IgD-negative memory B cell (primary cell): ENCODE data around the gene TLE1. TPM values are rescaled to one million over a fixed set of nuclear protein-coding genes. Genes with fewer than 3 reads are reported as not detected.
A peak's percentile ranks its signal among the peaks of the same experiment; 100 is the strongest.

Experiments
- H3K27ac Mint-ChIP-seq, 3 donors: one replicate each; pipeline ENCODE4 v1.8.0; 2020 to 2022; ENCODE audit warnings: mild to moderate bottlenecking in 3 of 3, mixed read lengths in 3 of 3, moderate library complexity in 1 of 3
- H3K27me3 Mint-ChIP-seq: one replicate; pipeline ENCODE4 v1.8.0; 2021; ENCODE audit warnings: mixed read lengths
- H3K36me3 Mint-ChIP-seq: one replicate; pipeline ENCODE4 v1.8.0; 2020; ENCODE audit warnings: mild to moderate bottlenecking, mixed read lengths
- H3K4me1 Mint-ChIP-seq, 3 donors: one replicate each; pipeline ENCODE4 v1.8.0; 2020 to 2022; ENCODE audit warnings: mixed read lengths in 3 of 3, mild to moderate bottlenecking in 1 of 3
- H3K4me3 Mint-ChIP-seq, 4 donors: one replicate each; pipeline ENCODE4 v1.8.0; 2020 to 2022; ENCODE audit warnings: mild to moderate bottlenecking in 4 of 4, mixed read lengths in 4 of 4, moderate library complexity in 3 of 4
- H3K9me3 Mint-ChIP-seq, 3 donors: one replicate each; pipeline ENCODE4 v1.8.0; 2020 to 2021; ENCODE audit warnings: mixed read lengths in 3 of 3, mild to moderate bottlenecking in 1 of 3
- polyA plus RNA-seq: library from polyadenylated mRNA; unstranded; fragments of 300-500 nt; fragmentation: Illumina TruSeq; gene quantifications from one replicate; pipeline ENCODE4 v1.2.3, GENCODE V29; 2021

TLE1 gene
- polyA plus RNA-seq, 1 donor from 2014 or later = 115 TPM

GRCh38 chr9:81680006-81680405 lies 9.3 kb downstream of the TLE1 start:
- Mint-ChIP-seq H3K27ac (no peak overlapping the region), H3K36me3 (peaks cover 12% of the 10 kb centered on the region), H3K27me3 (no peaks in the 10 kb centered on the region), H3K4me3 (no peak overlapping the region), H3K9me3 (no peaks in the 10 kb centered on the region), H3K4me1 (peaks cover 13 to 26% (median 20%) of the 10 kb centered on the region in 3 donors)

- no peaks in the 10 kb centered on the region for H3K9me3 Mint-ChIP-seq
- H3K4me1 Mint-ChIP-seq = peaks cover 17 to 37% (median 30%) of the 10 kb centered on the region in 3 donors
- H3K4me3 Mint-ChIP-seq = no peak overlapping the region
- no peaks in the 10 kb centered on the region for H3K27me3 Mint-ChIP-seq
- no peak overlapping the region for H3K27ac Mint-ChIP-seq
- peaks cover 12% of the 10 kb centered on the region for H3K36me3 Mint-ChIP-seq
Observed at GRCh38 chr9:81678088-81678487, 11.3 kb downstream of the TLE1 start.

- peaks cover 28 to 37% (median 37%) of the 10 kb centered on the region in 3 donors for H3K4me1 Mint-ChIP-seq
- no peaks in the 10 kb centered on the region for H3K27me3 Mint-ChIP-seq
- H3K27ac Mint-ChIP-seq = no peak overlapping the region
- no peaks in the 10 kb centered on the region for H3K9me3 Mint-ChIP-seq
- peak overlapping the region in 1 of 4 donors; percentile 0 for H3K4me3 Mint-ChIP-seq
- peaks cover 18% of the 10 kb centered on the region for H3K36me3 Mint-ChIP-seq
Observed at GRCh38 chr9:81676395-81676794, 13.0 kb downstream of the TLE1 start.

GRCh38 chr9:81673310-81673709 lies 16.0 kb downstream of the TLE1 start:
- Mint-ChIP-seq H3K27me3 (no peaks in the 10 kb centered on the region), H3K36me3 (peaks cover 19% of the 10 kb centered on the region), H3K9me3 (no peaks in the 10 kb centered on the region), H3K4me3 (no peak overlapping the region), H3K27ac (no peak overlapping the region), H3K4me1 (peaks cover 44 to 48% (median 47%) of the 10 kb centered on the region in 3 donors)

GRCh38 chr9:81671880-81672280 lies 17.5 kb downstream of the TLE1 start:
- Mint-ChIP-seq H3K27me3 (no peaks in the 10 kb centered on the region), H3K4me1 (peaks cover 49 to 59% (median 49%) of the 10 kb centered on the region in 3 donors), H3K36me3 (peaks cover 20% of the 10 kb centered on the region), H3K4me3 (peak overlapping the region in 1 of 4 donors; percentile 43), H3K9me3 (no peaks in the 10 kb centered on the region), H3K27ac (peak overlapping the region in 1 of 3 donors; percentile 48)

GRCh38 chr9:81669866-81670265 lies 19.5 kb downstream of the TLE1 start:
- peak overlapping the region in 1 of 3 donors; percentile 72 for H3K27ac Mint-ChIP-seq
- H3K9me3 Mint-ChIP-seq = no peaks in the 10 kb centered on the region
- peaks cover 10% of the 10 kb centered on the region for H3K36me3 Mint-ChIP-seq
- no peaks in the 10 kb centered on the region for H3K27me3 Mint-ChIP-seq
- H3K4me1 Mint-ChIP-seq = peaks cover 49 to 60% (median 59%) of the 10 kb centered on the region in 3 donors
- peak overlapping the region in 3 of 4 donors; percentile 17 to 80 (median 64) for H3K4me3 Mint-ChIP-seq

GRCh38 chr9:81669041-81669651 lies 20.2 kb downstream of the TLE1 start:
- Mint-ChIP-seq H3K4me1 (peaks cover 51 to 67% (median 60%) of the 10 kb centered on the region in 3 donors), H3K4me3 (peak overlapping the region in 3 of 4 donors; percentile 46 to 80 (median 64)), H3K27ac (peak overlapping the region in 1 of 3 donors; percentile 32), H3K27me3 (no peaks in the 10 kb centered on the region), H3K36me3 (peaks cover 10% of the 10 kb centered on the region), H3K9me3 (no peaks in the 10 kb centered on the region)

GRCh38 chr9:81666123-81666522 lies 23.2 kb downstream of the TLE1 start:
- Mint-ChIP-seq H3K9me3 (no peaks in the 10 kb centered on the region), H3K36me3 (peaks cover 11% of the 10 kb centered on the region), H3K4me3 (peak overlapping the region in 2 of 4 donors; percentile 47 to 83)

GRCh38 chr9:81665322-81665871 lies 23.9 kb downstream of the TLE1 start:
- Mint-ChIP-seq H3K36me3 (peaks cover 11% of the 10 kb centered on the region), H3K27me3 (no peaks in the 10 kb centered on the region)

More at GRCh38 chr9:81666123-81666522, 23.2 kb downstream of the TLE1 start:
- Mint-ChIP-seq H3K27ac (peak overlapping the region in 2 of 3 donors; percentile 33 to 35), H3K4me1 (peaks cover 53 to 73% (median 63%) of the 10 kb centered on the region in 3 donors), H3K27me3 (no peaks in the 10 kb centered on the region)

GRCh38 chr9:81664638-81665222 lies 24.6 kb downstream of the TLE1 start:
- Mint-ChIP-seq H3K36me3 (peaks cover 12% of the 10 kb centered on the region), H3K27me3 (no peaks in the 10 kb centered on the region), H3K4me1 (peaks cover 50 to 71% (median 63%) of the 10 kb centered on the region in 3 donors), H3K4me3 (peak overlapping the region in 3 of 4 donors; percentile 42 to 89 (median 44)), H3K27ac (peak overlapping the region; percentile 33 to 81 (median 60)), H3K9me3 (no peaks in the 10 kb centered on the region)

More at GRCh38 chr9:81665322-81665871, 23.9 kb downstream of the TLE1 start:
- Mint-ChIP-seq H3K4me1 (peaks cover 53 to 73% (median 63%) of the 10 kb centered on the region in 3 donors), H3K9me3 (no peaks in the 10 kb centered on the region), H3K4me3 (peak overlapping the region in 3 of 4 donors; percentile 42 to 89 (median 44)), H3K27ac (peak overlapping the region in 2 of 3 donors; percentile 33 to 81)

GRCh38 chr9:81661339-81661738 lies 28.0 kb downstream of the TLE1 start:
- peaks cover 54 to 67% (median 67%) of the 10 kb centered on the region in 3 donors for H3K4me1 Mint-ChIP-seq
- peak overlapping the region in 1 of 4 donors; percentile 21 for H3K4me3 Mint-ChIP-seq
- H3K9me3 Mint-ChIP-seq = no peaks in the 10 kb centered on the region
- no peaks in the 10 kb centered on the region for H3K27me3 Mint-ChIP-seq
- H3K36me3 Mint-ChIP-seq = peaks cover 11% of the 10 kb centered on the region
- H3K27ac Mint-ChIP-seq = no peak overlapping the region

- Mint-ChIP-seq H3K9me3 (no peaks in the 10 kb centered on the region), H3K36me3 (peaks cover 6% of the 10 kb centered on the region), H3K27ac (peak overlapping the region; percentile 92 to 100 (median 95)), H3K27me3 (no peaks in the 10 kb centered on the region), H3K4me3 (peak overlapping the region; percentile 8 to 71 (median 36)), H3K4me1 (peaks cover 49 to 68% (median 58%) of the 10 kb centered on the region in 3 donors)
Observed at GRCh38 chr9:81656871-81657337, 32.4 kb downstream of the TLE1 start.

- Mint-ChIP-seq H3K4me3 (peak overlapping the region; percentile 76 to 92 (median 88)), H3K4me1 (peaks cover 52 to 66% (median 54%) of the 10 kb centered on the region in 3 donors), H3K27ac (peak overlapping the region; percentile 92 to 100 (median 97))
Observed at GRCh38 chr9:81656004-81656403, 33.3 kb downstream of the TLE1 start.

GRCh38 chr9:81653240-81653639 lies 36.1 kb downstream of the TLE1 start:
- Mint-ChIP-seq H3K27ac (peak overlapping the region in 2 of 3 donors; percentile 69 to 92), H3K27me3 (no peaks in the 10 kb centered on the region), H3K4me3 (peak overlapping the region in 3 of 4 donors; percentile 84 to 91 (median 86)), H3K9me3 (no peaks in the 10 kb centered on the region), H3K4me1 (peaks cover 50 to 61% (median 54%) of the 10 kb centered on the region in 3 donors), H3K36me3 (peaks cover 12% of the 10 kb centered on the region)

More at GRCh38 chr9:81656004-81656403, 33.3 kb downstream of the TLE1 start:
- Mint-ChIP-seq H3K36me3 (peaks cover 7% of the 10 kb centered on the region), H3K27me3 (no peaks in the 10 kb centered on the region), H3K9me3 (no peaks in the 10 kb centered on the region)
